ENCODE data around the gene ISG15.

DNA sequence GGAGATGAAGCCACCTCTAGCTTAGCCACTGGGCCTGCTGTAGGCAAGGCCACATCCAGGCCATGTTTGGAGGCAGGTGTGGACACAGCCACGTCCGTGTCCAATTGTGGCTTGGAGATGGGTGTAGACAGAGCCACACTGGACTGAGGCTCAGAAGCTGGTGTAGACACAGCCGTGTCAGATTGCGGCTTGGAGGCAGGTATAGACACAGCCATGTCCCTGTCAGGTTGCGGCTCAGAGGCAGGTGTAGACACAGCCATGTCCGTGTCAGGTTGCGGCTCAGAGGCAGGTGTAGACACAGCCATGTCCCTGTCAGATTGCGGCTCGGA lies 33.6 kb upstream of the ISG15 start:
- TF ChIP-seq, protein P1, sequence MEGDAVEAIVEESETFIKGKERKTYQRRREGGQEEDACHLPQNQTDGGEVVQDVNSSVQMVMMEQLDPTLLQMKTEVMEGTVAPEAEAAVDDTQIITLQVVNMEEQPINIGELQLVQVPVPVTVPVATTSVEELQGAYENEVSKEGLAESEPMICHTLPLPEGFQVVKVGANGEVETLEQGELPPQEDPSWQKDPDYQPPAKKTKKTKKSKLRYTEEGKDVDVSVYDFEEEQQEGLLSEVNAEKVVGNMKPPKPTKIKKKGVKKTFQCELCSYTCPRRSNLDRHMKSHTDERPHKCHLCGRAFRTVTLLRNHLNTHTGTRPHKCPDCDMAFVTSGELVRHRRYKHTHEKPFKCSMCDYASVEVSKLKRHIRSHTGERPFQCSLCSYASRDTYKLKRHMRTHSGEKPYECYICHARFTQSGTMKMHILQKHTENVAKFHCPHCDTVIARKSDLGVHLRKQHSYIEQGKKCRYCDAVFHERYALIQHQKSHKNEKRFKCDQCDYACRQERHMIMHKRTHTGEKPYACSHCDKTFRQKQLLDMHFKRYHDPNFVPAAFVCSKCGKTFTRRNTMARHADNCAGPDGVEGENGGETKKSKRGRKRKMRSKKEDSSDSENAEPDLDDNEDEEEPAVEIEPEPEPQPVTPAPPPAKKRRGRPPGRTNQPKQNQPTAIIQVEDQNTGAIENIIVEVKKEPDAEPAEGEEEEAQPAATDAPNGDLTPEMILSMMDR (IDR thresholded peaks at IDR 0.05): no peak
- TF ChIP-seq POLR2A (IDR thresholded peaks at IDR 0.05): no peak
